Upper lobe of left lung (tissue), 6 donors: ENCODE measurements around the gene GRIK5. TPM values are rescaled to one million over a fixed set of nuclear protein-coding genes. Genes with fewer than 3 reads are reported as not detected.
A peak's percentile ranks its signal among the peaks of the same experiment; 100 is the strongest.
"Not testable (repeated sequence)": the region's sequence is repeated elsewhere in the genome, so short reads cannot be mapped to it uniquely, and the experiment has no call there.

Experiments used
- ATAC-seq, 2 donors: fragments of 200-7000 bp; cut with Tn5 transposase; one replicate each; pipeline ENCODE4 v1.9.1; 2022; ENCODE audit warnings: mild to moderate bottlenecking in 2 of 2, moderate library complexity in 2 of 2; ENCODE audit not compliant: low FRiP score in 2 of 2
- DNase-seq, 2 donors: peaks; one replicate each; pipeline ENCODE4 v3.0.0-alpha.2; 2019 to 2020
- H3K27ac ChIP-seq, 4 donors: fragments of 200-600 bp; sonication (generic); one replicate each; pipeline ENCODE4 v1.5.1; 2016 to 2019
- H3K27me3 ChIP-seq, 4 donors: fragments of 200-600 bp; sonication (generic); one replicate each; pipeline ENCODE4 v1.5.1; 2017 to 2019
- H3K36me3 ChIP-seq, 4 donors: fragments of 200-600 bp; sonication (generic); one replicate each; pipeline ENCODE4 v1.5.1; 2016 to 2019
- H3K4me1 ChIP-seq, 4 donors: fragments of 200-600 bp; sonication (generic); one replicate each; pipeline ENCODE4 v1.5.1; 2018 to 2019
- H3K4me3 ChIP-seq, 4 donors: fragments of 200-600 bp; sonication (generic); one replicate each; pipeline ENCODE4 v1.5.1; 2017 to 2019; ENCODE audit warnings: mild to moderate bottlenecking in 2 of 4, moderate library complexity in 1 of 4
- H3K9me3 ChIP-seq, 4 donors: fragments of 200-600 bp; sonication (generic); one replicate each; pipeline ENCODE4 v1.5.1; 2018 to 2019
- CTCF ChIP-seq, 6 experiments: fragments of 450-650 bp in 4 of 6; fragments of 200-600 bp in 2 of 6; sonication (generic) in 2 of 6; IDR thresholded peaks; one replicate each; pipeline ENCODE4 v1.5.1; 2016 to 2019; ENCODE audit warnings: antibody characterized with exemption in 6 of 6
- EP300 ChIP-seq, 4 donors: sonication (generic); formaldehyde crosslinking; IDR thresholded peaks; one replicate each; pipeline ENCODE4 v1.5.1; 2017; ENCODE audit warnings: antibody characterized with exemption in 4 of 4, control low read depth in 2 of 4
- POLR2A ChIP-seq, 4 donors: fragments of 450-650 bp; IDR thresholded peaks; one replicate each; pipeline ENCODE4 v1.5.1; 2016 to 2017; ENCODE audit warnings: antibody characterized with exemption in 4 of 4, mild to moderate bottlenecking in 2 of 4
- POLR2AphosphoS5 ChIP-seq, 2 donors: sonication (generic); formaldehyde crosslinking; IDR thresholded peaks; one replicate each; pipeline ENCODE4 v1.5.1; 2017; ENCODE audit warnings: antibody characterized with exemption in 2 of 2
- WGBS, 2 donors: methylation state at CpG; one replicate each; pipeline ENCODE4 v1.1.5; 2017 to 2018; 5-methylcytosine and 5-hydroxymethylcytosine counted together
- total RNA-seq, 6 donors: library from RNA; depleted of rRNA in 4 of 6; stranded (reverse); fragments of >200 nt in 4 of 6; gene quantifications; one replicate each; pipeline versions ENCODE4 v1.1.0 to v1.2.1, GENCODE V29; 2016 to 2021
- donor health status: DM: no; HTN: no; CAD: no; lungs with moderate emphysema.
- donor health status: DM: no; HTN: yes; CAD: no; lungs with severe emphysema.

Gene GRIK5
- total RNA-seq, 6 donors from 2014 or later, result 0.15 to 2.7 (median 0.54) TPM; not detected in 1

- 0 to 2% methylated on average over 4 to 64 of the region's 84 CpGs for WGBS, 2 donors
- H3K4me1 ChIP-seq, result peaks cover 11 to 32% (median 14%) of the 10 kb centered on the region in 4 donors
- H3K27me3 ChIP-seq, result peaks cover 0 to 45% (median 17%) of the 10 kb centered on the region in 4 donors
- DNase-seq (peak; percentile 48 to 93), ATAC-seq (peak in 1 of 2 donors; percentile 79)
- H3K9me3 ChIP-seq, result no peaks in the 10 kb centered on the region
- TF ChIP-seq CTCF (IDR thresholded peaks at IDR 0.05), result no peak
- TF ChIP-seq POLR2AphosphoS5 (IDR thresholded peaks at IDR 0.05), result no peak
- TF ChIP-seq POLR2A (IDR thresholded peaks at IDR 0.05), result no peak
- TF ChIP-seq EP300 (IDR thresholded peaks at IDR 0.05), result no peak
- H3K27ac ChIP-seq, result no peak within 1 kb of the TSS
- peak within 1 kb of the TSS; percentile 16 to 52 (median 47) for H3K4me3 ChIP-seq
- H3K36me3 ChIP-seq, result no peaks in the 10 kb centered on the region
These were observed 76.2 kb downstream of the GRIK5 start, which contains the start of gene ATP1A3 for GRCh38 chr19:41993612-41994483. Gene ATP1A3 (minus strand): TSS chr19:41994230. CDS start chr19:41994076, 154 bp downstream.

- DNase-seq, result peak in 1 of 2 donors; percentile 79
These were observed 78.0 kb downstream of the GRIK5 start for GRCh38 chr19:41991925-41992569.

GRCh38 chr19:41991025-41991424 lies 79.0 kb downstream of the GRIK5 start:
- Histone ChIP-seq H3K27me3 (peaks cover 0 to 21% (median 11%) of the 10 kb centered on the region in 4 donors), H3K27ac (no peak overlapping the region)
- 49 to 64% methylated on average over 5 to 15 of the region's 15 CpGs for WGBS, 2 donors

More at GRCh38 chr19:41991925-41992569, 78.0 kb downstream of the GRIK5 start:
- not testable (repeated sequence) for H3K9me3 ChIP-seq, H3K4me3 ChIP-seq, H3K27ac ChIP-seq, ATAC-seq, H3K36me3 ChIP-seq
- WGBS, 2 donors, result 87 to 93% methylated on average over 10 to 11 of the region's 11 CpGs
- peaks cover 0 to 30% (median 11%) of the 10 kb centered on the region in 4 donors for H3K27me3 ChIP-seq
- peaks cover 8 to 14% (median 11%) of the 10 kb centered on the region in 4 donors for H3K4me1 ChIP-seq

GRCh38 chr19:41990615-41991014 lies 79.4 kb downstream of the GRIK5 start:
- peaks cover 0 to 21% (median 11%) of the 10 kb centered on the region in 4 donors for H3K27me3 ChIP-seq
- ATAC-seq, result no peak
- DNase-seq, result no peak

More at GRCh38 chr19:41991025-41991424, 79.0 kb downstream of the GRIK5 start:
- no peak for ATAC-seq
- Histone ChIP-seq H3K9me3 (no peaks in the 10 kb centered on the region), H3K4me1 (peaks cover 8 to 13% (median 11%) of the 10 kb centered on the region in 4 donors), H3K4me3 (no peak overlapping the region), H3K36me3 (no peaks in the 10 kb centered on the region)
- DNase-seq, result peak in 1 of 2 donors; percentile 56
- TF ChIP-seq POLR2AphosphoS5 (IDR thresholded peaks at IDR 0.05) (no peak), POLR2A (IDR thresholded peaks at IDR 0.05) (no peak), EP300 (IDR thresholded peaks at IDR 0.05) (no peak), CTCF (IDR thresholded peaks at IDR 0.05) (no peak)

More at GRCh38 chr19:41990615-41991014, 79.4 kb downstream of the GRIK5 start:
- Histone ChIP-seq H3K36me3 (no peaks in the 10 kb centered on the region), H3K4me1 (peaks cover 8 to 13% (median 11%) of the 10 kb centered on the region in 4 donors), H3K27ac (no peak overlapping the region), H3K4me3 (no peak overlapping the region), H3K9me3 (no peaks in the 10 kb centered on the region)
- WGBS, 2 donors, result 71 to 84% methylated on average over 2 of the region's 2 CpGs
- no peak for TF ChIP-seq EP300 (IDR thresholded peaks at IDR 0.05)
- no peak for TF ChIP-seq CTCF (IDR thresholded peaks at IDR 0.05)
- TF ChIP-seq POLR2A (IDR thresholded peaks at IDR 0.05), result no peak
- no peak for TF ChIP-seq POLR2AphosphoS5 (IDR thresholded peaks at IDR 0.05)
